Skeletal muscle satellite cell (primary cell): Measurements from ENCODE around the gene ATP4A.

Experiments
- H3K27me3 ChIP-seq: 2 replicates; pipeline ENCODE4 v1.7.0; 2013; ENCODE audit warnings: low read length; ENCODE audit not compliant: control insufficient read depth, insufficient read depth
- H3K36me3 ChIP-seq: 2 replicates; pipeline ENCODE4 v1.7.0; 2013; ENCODE audit warnings: mild to moderate bottlenecking, control low read depth, low read length; ENCODE audit not compliant: insufficient read depth
- H3K4me1 ChIP-seq: 2 replicates; pipeline ENCODE4 v1.7.0; 2013; ENCODE audit warnings: low read length; ENCODE audit not compliant: control insufficient read depth, insufficient read depth
- H3K4me2 ChIP-seq: 2 replicates; pipeline ENCODE4 v1.7.0; 2013; ENCODE audit warnings: mild to moderate bottlenecking, low read length
- H3K4me3 ChIP-seq: 2 replicates; pipeline ENCODE4 v1.7.0; 2013; ENCODE audit warnings: low read length
- H3K9ac ChIP-seq: 2 replicates; pipeline ENCODE4 v1.7.0; 2013; ENCODE audit warnings: mild to moderate bottlenecking, low read depth, low read length, moderate library complexity
- H3K9me3 ChIP-seq: replicated peaks from 2 replicates; pipeline ENCODE4 v1.7.0; 2013; ENCODE audit warnings: mild to moderate bottlenecking, control low read depth, low read length

Gene ATP4A

DNA sequence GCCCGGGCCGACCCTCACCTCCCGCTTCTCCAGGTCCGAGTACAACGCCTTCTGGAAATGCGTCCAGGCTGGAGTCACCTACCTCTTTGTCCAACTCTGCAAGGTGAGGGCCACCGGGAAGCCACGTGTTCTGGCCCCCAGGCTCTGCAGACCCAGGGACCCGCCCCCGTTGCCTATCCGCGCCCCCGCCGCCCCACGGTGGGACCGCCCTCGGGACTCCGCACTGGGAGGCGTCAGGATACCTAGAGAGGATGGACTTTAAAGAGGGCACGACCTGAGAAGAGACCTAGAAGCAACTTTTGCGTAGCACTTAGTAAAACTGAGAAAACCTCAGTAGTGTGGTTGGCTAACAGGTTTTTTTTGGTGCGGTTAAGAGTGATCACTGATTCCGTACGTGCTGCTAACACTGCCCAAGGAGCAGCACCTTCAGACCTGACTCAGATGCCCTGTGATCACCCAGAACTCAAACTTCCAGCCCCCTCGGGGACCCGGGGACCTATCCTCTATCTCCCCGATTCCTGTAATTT is 17.5 kb downstream of the ATP4A start:
- peak overlapping the region; percentile 99 for H3K4me2 ChIP-seq
- H3K4me1 ChIP-seq, result peaks cover 18% of the 10 kb centered on the region
- H3K4me3 ChIP-seq, result peak overlapping the region; percentile 99
- H3K9ac ChIP-seq, result peak overlapping the region; percentile 99
- H3K36me3 ChIP-seq, result peaks cover 3% of the 10 kb centered on the region
- H3K9me3 ChIP-seq, result no peaks in the 10 kb centered on the region
- H3K27me3 ChIP-seq, result no peaks in the 10 kb centered on the region

DNA sequence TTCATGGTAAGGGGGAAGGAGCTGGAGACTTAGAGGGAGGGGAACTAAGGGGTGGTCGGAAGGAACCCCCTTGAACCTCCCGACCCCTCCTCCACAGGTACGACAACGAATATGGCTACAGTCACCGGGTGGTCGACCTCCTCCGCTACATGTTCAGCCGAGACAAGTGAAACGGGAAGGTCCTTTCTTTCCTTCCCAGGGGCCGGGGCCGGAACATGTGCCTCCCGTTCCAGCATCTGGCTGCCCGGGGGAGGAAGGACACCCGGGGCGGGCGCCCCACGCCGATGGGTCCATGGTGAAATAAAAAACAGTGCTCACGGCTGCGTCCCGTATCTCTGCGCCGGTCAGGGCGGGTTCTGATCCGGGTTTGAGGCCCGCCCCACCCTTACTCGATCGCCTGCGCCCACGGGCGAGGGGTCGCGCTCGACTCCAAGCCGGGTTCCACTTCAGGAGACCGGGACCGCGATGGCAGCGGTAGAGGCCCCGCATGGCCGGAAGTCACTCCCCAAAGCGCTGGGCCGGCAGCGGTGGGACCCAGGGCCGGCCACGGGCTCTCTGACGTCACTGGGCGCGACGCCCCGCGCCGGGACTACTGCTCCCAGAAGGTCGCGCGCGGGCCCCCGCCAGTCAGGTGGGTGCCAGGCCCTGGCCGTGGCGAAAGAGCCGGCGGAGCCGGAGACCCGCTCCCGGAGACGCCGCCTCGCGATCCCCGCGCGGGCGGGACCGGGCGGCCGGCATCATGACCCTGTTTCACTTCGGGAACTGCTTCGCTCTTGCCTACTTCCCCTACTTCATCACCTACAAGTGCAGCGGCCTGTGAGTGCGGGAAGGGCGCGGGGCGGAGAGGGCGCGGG is 18.2 kb downstream of the ATP4A start, which contains the start of gene TMEM147:
Gene TMEM147 (plus strand): TSS at position 626 of the 854 bp plus-strand sequence. CDS start 114 bp downstream, at position 740.
- Histone ChIP-seq H3K9ac (peak within 1 kb of the TSS; percentile 99), H3K27me3 (no peaks in the 10 kb centered on the region), H3K9me3 (no peaks in the 10 kb centered on the region), H3K36me3 (peaks cover 3% of the 10 kb centered on the region), H3K4me2 (peak within 1 kb of the TSS; percentile 99), H3K4me1 (peaks cover 18% of the 10 kb centered on the region), H3K4me3 (peak within 1 kb of the TSS; percentile 99)

DNA sequence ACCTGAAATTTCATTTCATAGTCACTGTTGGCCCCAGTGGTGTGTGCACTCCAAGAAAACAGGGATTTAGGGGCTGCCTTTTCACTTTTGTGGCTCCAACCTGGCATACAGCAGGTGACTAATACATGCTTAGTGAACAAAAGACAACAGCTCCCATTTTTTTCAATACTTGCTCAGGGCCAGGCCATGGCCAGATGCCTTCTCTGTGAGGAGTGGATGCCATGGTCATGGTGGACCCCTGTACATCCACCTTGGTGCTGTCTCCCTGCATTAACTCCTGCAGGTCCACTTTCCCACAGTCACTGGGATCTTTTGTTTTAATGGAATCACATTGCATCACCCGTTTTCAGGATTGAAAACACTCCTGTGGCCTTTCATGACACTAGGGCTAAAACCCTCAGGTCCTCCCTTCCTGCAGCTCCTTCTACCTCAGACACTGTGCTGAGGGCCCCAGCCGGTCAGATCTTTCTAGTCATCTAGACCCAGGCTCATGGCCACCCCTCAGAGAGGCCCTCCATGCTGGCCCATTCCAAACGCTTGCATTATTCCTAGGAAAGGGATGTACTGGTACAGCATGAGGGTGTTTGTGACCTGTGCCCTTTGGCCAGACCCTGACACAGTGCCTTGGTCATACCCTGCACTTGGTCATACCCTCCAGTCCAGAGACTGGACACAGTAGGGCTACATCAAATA is 19.2 kb downstream of the ATP4A start:
- H3K9ac ChIP-seq, result peak overlapping the region; percentile 99
- H3K27me3 ChIP-seq, result no peaks in the 10 kb centered on the region
- H3K4me1 ChIP-seq, result peaks cover 18% of the 10 kb centered on the region
- H3K36me3 ChIP-seq, result peaks cover 3% of the 10 kb centered on the region
- no peaks in the 10 kb centered on the region for H3K9me3 ChIP-seq
- H3K4me3 ChIP-seq, result peak overlapping the region; percentile 99
- peak overlapping the region; percentile 99 for H3K4me2 ChIP-seq

DNA sequence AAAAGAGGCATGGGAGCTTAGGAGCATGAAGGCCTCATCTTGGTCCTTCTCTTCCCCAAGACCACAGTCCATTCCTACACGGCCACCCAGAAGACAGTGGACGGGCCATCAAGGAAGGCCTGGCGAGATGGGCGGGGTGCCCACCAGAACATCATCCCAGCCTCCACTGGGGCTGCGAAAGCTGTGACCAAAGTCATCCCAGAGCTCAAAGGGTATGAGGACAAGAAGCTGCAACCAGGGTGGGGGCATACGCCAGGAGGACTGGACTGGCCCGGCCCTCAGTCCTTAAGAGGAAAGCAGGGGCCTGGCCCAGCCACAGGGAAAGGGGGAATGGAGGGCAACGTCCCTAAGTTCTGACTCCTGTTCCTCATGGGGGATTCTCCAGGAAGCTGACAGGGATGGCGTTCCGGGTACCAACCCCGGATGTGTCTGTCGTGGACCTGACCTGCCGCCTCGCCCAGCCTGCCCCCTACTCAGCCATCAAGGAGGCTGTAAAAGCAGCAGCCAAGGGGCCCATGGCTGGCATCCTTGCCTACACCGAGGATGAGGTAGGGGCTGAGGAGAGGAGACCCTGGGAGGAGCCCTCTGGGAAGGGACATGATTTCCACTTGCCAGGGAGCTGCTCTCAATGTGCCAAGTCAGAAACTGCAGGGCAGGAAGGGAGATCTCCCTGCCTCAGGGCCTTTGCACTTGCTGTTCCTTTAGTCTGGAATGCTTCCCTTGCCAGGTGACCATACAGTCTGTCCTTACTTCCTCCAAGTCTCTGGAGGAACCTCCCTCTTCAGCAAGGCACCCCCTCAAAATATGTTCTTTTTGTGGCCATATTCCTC is 20.0 kb downstream of the ATP4A start:
- Histone ChIP-seq H3K9ac (no peak overlapping the region), H3K9me3 (no peaks in the 10 kb centered on the region), H3K4me2 (peak overlapping the region; percentile 99), H3K4me1 (peaks cover 18% of the 10 kb centered on the region), H3K36me3 (peaks cover 2% of the 10 kb centered on the region), H3K4me3 (no peak overlapping the region), H3K27me3 (no peaks in the 10 kb centered on the region)

DNA sequence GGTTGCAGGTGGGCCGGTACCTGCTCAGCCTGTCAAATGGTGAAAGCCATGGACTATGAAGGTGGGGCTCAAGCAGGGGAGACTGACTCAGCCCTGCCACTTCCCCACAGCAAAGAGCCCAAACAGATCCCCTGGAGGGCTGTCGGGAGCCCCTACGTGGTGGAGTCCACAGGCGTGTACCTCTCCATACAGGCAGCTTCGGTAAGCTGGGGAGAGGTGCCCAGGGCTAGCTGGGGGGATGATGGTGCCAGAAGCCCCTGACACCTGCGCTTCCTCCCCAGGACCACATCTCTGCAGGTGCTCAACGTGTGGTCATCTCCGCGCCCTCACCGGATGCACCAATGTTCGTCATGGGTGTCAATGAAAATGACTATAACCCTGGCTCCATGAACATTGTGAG is 21.2 kb downstream of the ATP4A start:
- no peaks in the 10 kb centered on the region for H3K27me3 ChIP-seq
- H3K4me1 ChIP-seq, result peaks cover 18% of the 10 kb centered on the region
- no peaks in the 10 kb centered on the region for H3K36me3 ChIP-seq
- H3K4me3 ChIP-seq, result no peak overlapping the region
- H3K4me2 ChIP-seq, result no peak overlapping the region
- no peak overlapping the region for H3K9ac ChIP-seq
- H3K9me3 ChIP-seq, result no peaks in the 10 kb centered on the region

DNA sequence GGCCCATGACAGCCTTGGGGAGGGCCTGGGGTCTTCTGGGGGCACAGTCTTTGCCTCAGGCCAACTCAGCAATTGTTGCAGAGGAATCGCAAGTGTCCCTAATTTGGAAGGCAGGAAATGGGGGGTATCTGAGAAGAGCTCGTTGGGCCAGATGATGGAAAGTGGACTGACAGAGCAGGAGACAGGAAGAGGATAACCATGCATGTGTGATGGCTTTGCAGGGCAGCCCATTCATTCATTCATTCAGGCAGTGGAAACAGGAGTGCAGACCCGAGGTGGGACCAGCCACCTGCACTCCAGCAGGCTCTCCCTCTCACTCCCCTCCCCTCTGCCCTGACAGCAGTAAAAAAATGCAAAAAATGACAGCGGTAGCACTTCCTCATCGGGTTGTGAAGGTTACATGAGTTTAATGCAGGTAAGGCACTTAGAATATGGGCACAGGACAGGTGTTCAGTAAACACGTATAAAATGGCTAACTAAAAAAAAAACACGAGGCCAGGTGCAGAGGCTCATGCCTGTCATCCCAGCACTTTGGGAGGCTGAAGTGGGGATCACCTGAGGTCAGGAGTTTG is 23.0 kb downstream of the ATP4A start:
- Histone ChIP-seq H3K9ac (no peak overlapping the region), H3K9me3 (no peaks in the 10 kb centered on the region), H3K4me2 (no peak overlapping the region), H3K36me3 (no peaks in the 10 kb centered on the region), H3K4me3 (no peak overlapping the region), H3K4me1 (peaks cover 8% of the 10 kb centered on the region), H3K27me3 (no peaks in the 10 kb centered on the region)

DNA sequence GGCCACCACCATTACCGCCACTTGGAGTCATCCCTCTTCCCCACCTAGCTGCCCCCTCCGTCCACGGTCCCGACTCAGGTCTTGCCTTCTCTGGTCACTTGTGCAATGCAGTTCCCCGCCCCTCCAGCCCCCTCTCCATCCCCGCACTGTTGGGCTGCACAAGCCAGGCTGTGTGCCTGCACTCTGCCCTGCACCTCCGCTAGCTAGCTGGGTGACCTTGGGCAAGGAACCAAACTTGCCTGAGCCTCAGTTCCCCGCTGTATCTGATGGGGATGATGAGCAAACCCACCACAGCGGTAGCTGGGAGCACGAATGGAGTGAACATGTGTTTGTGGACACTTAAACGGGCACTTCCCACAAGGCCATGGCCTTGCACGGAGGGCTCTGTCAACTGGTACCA is 23.6 kb downstream of the ATP4A start:
- Histone ChIP-seq H3K4me2 (no peak overlapping the region), H3K9me3 (no peaks in the 10 kb centered on the region), H3K4me3 (no peak overlapping the region), H3K36me3 (no peaks in the 10 kb centered on the region), H3K9ac (no peak overlapping the region), H3K27me3 (peaks cover 3% of the 10 kb centered on the region), H3K4me1 (peaks cover 8% of the 10 kb centered on the region)

DNA sequence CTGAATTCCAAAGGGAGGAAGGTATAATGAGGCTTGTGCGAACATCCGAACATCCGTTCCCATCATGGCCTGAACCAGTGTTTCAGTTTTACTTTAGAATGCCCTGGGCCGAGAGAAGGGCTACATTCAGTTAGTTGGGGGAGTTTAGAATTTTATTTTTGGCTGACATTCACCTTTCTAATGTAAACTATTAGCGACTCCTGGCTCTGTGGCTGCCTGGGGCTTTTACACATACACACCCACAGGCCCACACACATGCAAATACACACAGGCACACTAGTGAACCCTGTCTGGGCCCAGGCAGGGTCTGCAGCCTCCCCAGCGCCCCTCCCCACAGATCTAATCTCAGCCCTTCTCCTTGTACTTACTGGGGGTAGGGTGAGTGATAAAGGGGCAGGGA is 24.1 kb downstream of the ATP4A start:
- Histone ChIP-seq H3K4me1 (peaks cover 3% of the 10 kb centered on the region), H3K27me3 (peaks cover 8% of the 10 kb centered on the region), H3K4me2 (no peak overlapping the region), H3K9me3 (no peaks in the 10 kb centered on the region), H3K4me3 (no peak overlapping the region), H3K9ac (no peak overlapping the region), H3K36me3 (no peaks in the 10 kb centered on the region)

DNA sequence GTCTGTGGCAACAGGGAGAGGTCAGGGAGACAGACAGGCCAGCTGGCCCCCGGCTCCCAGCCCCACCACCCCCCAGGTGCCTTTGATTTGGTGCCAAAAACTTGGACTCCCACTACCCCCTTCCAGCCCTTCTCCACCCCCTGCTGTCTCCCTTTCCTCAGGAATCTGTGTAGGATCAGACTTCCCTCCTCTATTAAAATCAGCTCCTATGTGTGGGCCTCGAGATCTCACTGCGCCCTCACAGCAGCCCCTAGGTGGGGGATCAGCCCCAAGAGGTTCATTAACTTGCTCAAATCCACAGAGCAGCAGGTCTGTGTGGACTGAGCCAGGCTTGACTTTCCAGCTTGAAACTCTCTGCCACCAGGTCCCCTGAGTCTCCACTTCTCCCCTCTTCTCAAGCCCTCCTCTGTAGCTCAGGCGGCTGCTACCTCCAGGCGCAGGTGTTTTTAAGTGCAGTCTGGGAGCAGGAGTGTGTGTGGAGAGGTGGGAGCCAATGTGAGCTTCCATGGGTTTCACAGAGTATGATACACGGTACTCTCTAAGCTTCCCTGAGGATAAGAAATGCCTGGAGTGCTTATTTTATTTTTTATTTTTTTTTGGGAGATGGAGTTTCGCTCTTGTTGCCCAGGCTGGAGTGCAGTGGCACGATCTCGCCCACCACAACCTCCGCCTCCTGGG is 28.5 kb downstream of the ATP4A start:
- no peaks in the 10 kb centered on the region for H3K36me3 ChIP-seq
- H3K4me1 ChIP-seq, result no peaks in the 10 kb centered on the region
- H3K9me3 ChIP-seq, result no peaks in the 10 kb centered on the region
- no peak overlapping the region for H3K4me2 ChIP-seq
- peaks cover 43% of the 10 kb centered on the region for H3K27me3 ChIP-seq
- no peak overlapping the region for H3K9ac ChIP-seq
- H3K4me3 ChIP-seq, result no peak overlapping the region

DNA sequence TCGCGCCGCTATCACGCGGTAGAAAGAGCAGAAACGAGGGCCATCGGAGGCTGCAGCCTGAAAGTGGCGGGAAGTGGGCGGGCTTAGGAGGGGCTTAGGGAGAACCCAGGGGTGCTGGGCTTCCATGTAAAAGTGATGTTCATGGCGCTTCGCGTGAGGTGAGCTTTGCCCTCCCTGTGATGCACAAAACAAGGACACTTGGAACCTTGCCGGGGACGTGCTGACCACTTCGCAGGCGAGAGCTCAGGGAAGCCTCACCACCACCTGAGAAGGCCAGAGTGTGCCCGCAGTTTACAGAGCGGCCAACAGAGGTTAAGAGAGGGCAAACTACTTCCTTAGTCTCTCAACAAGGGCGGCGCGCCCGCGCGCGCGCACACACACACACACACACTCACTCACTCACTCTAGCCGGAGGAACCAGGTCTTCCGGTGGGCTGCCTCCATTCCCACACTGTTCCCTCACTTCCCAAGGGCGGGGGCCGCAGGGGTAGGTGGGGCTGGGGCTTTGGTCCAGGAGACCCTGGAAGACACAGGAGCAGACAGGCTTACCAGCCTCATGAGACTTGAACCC is 29.6 kb downstream of the ATP4A start:
- H3K4me2 ChIP-seq, result peak overlapping the region; percentile 58
- H3K9me3 ChIP-seq, result no peaks in the 10 kb centered on the region
- no peak overlapping the region for H3K4me3 ChIP-seq
- peaks cover 45% of the 10 kb centered on the region for H3K27me3 ChIP-seq
- H3K36me3 ChIP-seq, result no peaks in the 10 kb centered on the region
- no peaks in the 10 kb centered on the region for H3K4me1 ChIP-seq
- H3K9ac ChIP-seq, result no peak overlapping the region
